ENCODE results near the gene RNU4-1. TPM values are rescaled to one million over a fixed set of nuclear protein-coding genes. Genes with fewer than 3 reads are reported as not detected.

The RNU4-1 gene
- under 0.01 TPM in 1 of 2 replicates, not detected in the other for total RNA-seq

GRCh38 chr12:120292661-120293531, at the start of gene RNU4-1:
Gene RNU4-1, minus strand, starts transcription at chr12:120293237.

GRCh38 chr12:120327593-120327992, 34.6 kb upstream of the RNU4-1 start, which contains the start of gene PLA2G1B:
Gene PLA2G1B, minus strand, starts transcription at chr12:120327779. Its CDS starts 26 bp downstream, at chr12:120327753.

GRCh38 chr12:120301962-120302815, 9.2 kb upstream of the RNU4-1 start, which contains the start of gene SIRT4:
Gene SIRT4, plus strand, starts transcription at chr12:120302321. Its CDS starts 1,241 bp downstream, at chr12:120303562.

GRCh38 chr12:120265473-120266179, 27.4 kb downstream of the RNU4-1 start, which contains the start of gene PXN:
Gene PXN, minus strand, starts transcription at chr12:120265730. Its CDS starts 101 bp downstream, at chr12:120265629.

Other genes with a start within 250 kb of the RNU4-1 start
- 26.2 and 32.1 TPM in 2 replicates for gene RAB35, start 176.5 kb downstream of the RNU4-1 start, total RNA-seq
- gene GCN1, start 98.5 kb downstream of the RNU4-1 start, total RNA-seq: 152 and 211 TPM in 2 replicates
- gene RPLP0, start 92.1 kb downstream of the RNU4-1 start, total RNA-seq: 1,669 and 2,485 TPM in 2 replicates
- 27.4 and 38.6 TPM in 2 replicates for gene PXN, start 27.5 kb downstream of the RNU4-1 start, total RNA-seq
- not detected in 2 replicates for gene RNU4-2, start 1.3 kb downstream of the RNU4-1 start, total RNA-seq
- 1.5 and 2.0 TPM in 2 replicates for gene SIRT4, start 9.1 kb upstream of the RNU4-1 start, total RNA-seq
- not detected in 2 replicates for gene PLA2G1B, start 34.5 kb upstream of the RNU4-1 start, total RNA-seq
- gene MSI1, start 75.9 kb upstream of the RNU4-1 start, total RNA-seq: 0.20 TPM in 1 of 2 replicates, not detected in the other
- 323 and 352 TPM in 2 replicates for gene COX6A1, start 144.9 kb upstream of the RNU4-1 start, total RNA-seq
- 14.4 and 16.9 TPM in 2 replicates for gene TRIAP1, start 153.1 kb upstream of the RNU4-1 start, total RNA-seq
- 17.0 and 20.2 TPM in 2 replicates for gene GATC, start 153.2 kb upstream of the RNU4-1 start, total RNA-seq
- gene SRSF9, start 176.5 kb upstream of the RNU4-1 start, total RNA-seq: 170 and 195 TPM in 2 replicates
- gene DYNLL1, start 202.9 kb upstream of the RNU4-1 start, total RNA-seq: 261 and 303 TPM in 2 replicates
- 25.3 and 30.5 TPM in 2 replicates for gene COQ5, start 235.9 kb upstream of the RNU4-1 start, total RNA-seq
- 189 and 197 TPM in 2 replicates for gene RNF10, start 241.1 kb upstream of the RNU4-1 start, total RNA-seq